HL-60 (cell line): ENCODE data around the gene EHBP1.

Source experiments
- DNase-seq, 2 experiments: peaks; one replicate each; pipeline ENCODE4 v3.0.0-alpha.2; 2010 to 2020; ENCODE audit warnings: low read depth in 1 of 2, low spot score in 1 of 2
- H3K27ac ChIP-seq: fragments of 250-450 bp; sonication (Bioruptor Pico); replicated peaks from 2 replicates; pipeline ENCODE4 v1.5.1; 2020; ENCODE audit warnings: mild to moderate bottlenecking, moderate library complexity
- H3K27me3 ChIP-seq: fragments of 250-450 bp; sonication (Bioruptor Pico); 2 replicates; pipeline ENCODE4 v1.5.1; 2021; ENCODE audit warnings: mild to moderate bottlenecking, moderate library complexity; ENCODE audit not compliant: insufficient read depth, poor library complexity, severe bottlenecking
- H3K4me3 ChIP-seq: replicated peaks from 2 replicates; pipeline ENCODE4 v1.5.1; 2011; ENCODE audit warnings: mild to moderate bottlenecking, control low read depth, low read length; ENCODE audit not compliant: insufficient read depth
- GABPA ChIP-seq: IDR thresholded peaks from 2 replicates; pipeline ENCODE4 v1.6.1; 2012; ENCODE audit warnings: low read depth
- POLR2AphosphoS5 ChIP-seq: IDR thresholded peaks from 2 replicates; pipeline ENCODE4 v1.6.1; 2012; ENCODE audit warnings: low read depth
- SPI1 ChIP-seq: IDR thresholded peaks from 2 replicates; pipeline ENCODE4 v1.6.1; 2012; ENCODE audit warnings: low read depth, mild to moderate bottlenecking, borderline replicate concordance
- TF ChIP-seq, protein P1 (sequence below): IDR thresholded peaks from 2 replicates; pipeline ENCODE4 v1.6.1; 2012; ENCODE audit warnings: low read depth; ENCODE audit not compliant: insufficient replicate concordance
- TF ChIP-seq, protein P2 (sequence below): IDR thresholded peaks from one replicate; pipeline ENCODE4 v1.5.1; 2011; ENCODE audit warnings: low read length, control low read depth, inconsistent platforms; ENCODE audit not compliant: insufficient read depth

EHBP1 gene

DNA sequence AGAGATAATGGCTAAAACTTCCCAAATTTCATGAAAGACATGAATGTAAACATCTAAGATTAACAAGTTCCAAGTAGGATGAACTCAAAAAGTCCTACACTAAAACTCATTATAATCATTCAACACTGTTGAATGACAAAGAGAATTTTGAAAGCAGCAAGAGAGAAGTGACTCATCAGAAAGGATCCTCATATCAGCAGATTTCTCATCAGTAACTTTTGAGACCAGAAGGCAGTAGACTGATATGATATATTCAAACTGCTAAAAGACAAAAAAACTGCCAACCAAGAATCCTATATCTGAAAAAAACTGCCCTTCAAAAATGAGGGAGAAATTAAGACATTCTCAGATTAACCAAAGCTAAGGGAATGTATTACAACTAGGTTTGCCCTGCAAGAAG, 214.6 kb downstream of the EHBP1 start:
- H3K4me3 ChIP-seq: no peak overlapping the region
- H3K27ac ChIP-seq: no peak overlapping the region
- TF ChIP-seq SPI1: no peak
- TF ChIP-seq POLR2AphosphoS5: no peak
- TF ChIP-seq, protein P1, sequence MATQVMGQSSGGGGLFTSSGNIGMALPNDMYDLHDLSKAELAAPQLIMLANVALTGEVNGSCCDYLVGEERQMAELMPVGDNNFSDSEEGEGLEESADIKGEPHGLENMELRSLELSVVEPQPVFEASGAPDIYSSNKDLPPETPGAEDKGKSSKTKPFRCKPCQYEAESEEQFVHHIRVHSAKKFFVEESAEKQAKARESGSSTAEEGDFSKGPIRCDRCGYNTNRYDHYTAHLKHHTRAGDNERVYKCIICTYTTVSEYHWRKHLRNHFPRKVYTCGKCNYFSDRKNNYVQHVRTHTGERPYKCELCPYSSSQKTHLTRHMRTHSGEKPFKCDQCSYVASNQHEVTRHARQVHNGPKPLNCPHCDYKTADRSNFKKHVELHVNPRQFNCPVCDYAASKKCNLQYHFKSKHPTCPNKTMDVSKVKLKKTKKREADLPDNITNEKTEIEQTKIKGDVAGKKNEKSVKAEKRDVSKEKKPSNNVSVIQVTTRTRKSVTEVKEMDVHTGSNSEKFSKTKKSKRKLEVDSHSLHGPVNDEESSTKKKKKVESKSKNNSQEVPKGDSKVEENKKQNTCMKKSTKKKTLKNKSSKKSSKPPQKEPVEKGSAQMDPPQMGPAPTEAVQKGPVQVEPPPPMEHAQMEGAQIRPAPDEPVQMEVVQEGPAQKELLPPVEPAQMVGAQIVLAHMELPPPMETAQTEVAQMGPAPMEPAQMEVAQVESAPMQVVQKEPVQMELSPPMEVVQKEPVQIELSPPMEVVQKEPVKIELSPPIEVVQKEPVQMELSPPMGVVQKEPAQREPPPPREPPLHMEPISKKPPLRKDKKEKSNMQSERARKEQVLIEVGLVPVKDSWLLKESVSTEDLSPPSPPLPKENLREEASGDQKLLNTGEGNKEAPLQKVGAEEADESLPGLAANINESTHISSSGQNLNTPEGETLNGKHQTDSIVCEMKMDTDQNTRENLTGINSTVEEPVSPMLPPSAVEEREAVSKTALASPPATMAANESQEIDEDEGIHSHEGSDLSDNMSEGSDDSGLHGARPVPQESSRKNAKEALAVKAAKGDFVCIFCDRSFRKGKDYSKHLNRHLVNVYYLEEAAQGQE: no peak
- TF ChIP-seq, protein P2, sequence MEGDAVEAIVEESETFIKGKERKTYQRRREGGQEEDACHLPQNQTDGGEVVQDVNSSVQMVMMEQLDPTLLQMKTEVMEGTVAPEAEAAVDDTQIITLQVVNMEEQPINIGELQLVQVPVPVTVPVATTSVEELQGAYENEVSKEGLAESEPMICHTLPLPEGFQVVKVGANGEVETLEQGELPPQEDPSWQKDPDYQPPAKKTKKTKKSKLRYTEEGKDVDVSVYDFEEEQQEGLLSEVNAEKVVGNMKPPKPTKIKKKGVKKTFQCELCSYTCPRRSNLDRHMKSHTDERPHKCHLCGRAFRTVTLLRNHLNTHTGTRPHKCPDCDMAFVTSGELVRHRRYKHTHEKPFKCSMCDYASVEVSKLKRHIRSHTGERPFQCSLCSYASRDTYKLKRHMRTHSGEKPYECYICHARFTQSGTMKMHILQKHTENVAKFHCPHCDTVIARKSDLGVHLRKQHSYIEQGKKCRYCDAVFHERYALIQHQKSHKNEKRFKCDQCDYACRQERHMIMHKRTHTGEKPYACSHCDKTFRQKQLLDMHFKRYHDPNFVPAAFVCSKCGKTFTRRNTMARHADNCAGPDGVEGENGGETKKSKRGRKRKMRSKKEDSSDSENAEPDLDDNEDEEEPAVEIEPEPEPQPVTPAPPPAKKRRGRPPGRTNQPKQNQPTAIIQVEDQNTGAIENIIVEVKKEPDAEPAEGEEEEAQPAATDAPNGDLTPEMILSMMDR: no peak
- TF ChIP-seq GABPA: no peak
- H3K27me3 ChIP-seq: no peaks in the 10 kb centered on the region
- DNase-seq: no peak

DNA sequence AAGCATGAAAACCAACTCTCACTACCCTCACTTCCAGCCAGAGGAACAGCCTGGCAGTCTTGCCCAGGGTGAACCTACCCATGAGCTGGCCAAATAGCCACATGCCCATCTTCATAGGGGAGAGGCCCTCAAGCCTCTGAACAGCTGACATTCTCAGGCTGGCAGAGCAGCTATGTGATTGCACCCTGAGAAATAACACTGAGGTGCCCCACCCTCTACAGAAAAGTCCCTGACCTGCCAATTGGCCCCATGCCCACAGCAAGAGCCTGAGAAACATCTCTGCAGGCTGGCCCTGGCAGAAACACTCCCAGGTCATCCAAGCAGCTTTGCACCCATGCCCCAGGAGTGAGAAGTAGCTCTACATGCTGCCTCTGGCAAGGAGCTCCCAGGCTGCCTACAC, 217.7 kb downstream of the EHBP1 start:
- Histone ChIP-seq H3K4me3 (no peak overlapping the region), H3K27me3 (no peaks in the 10 kb centered on the region), H3K27ac (no peak overlapping the region)
- TF ChIP-seq, protein P2: no peak
- TF ChIP-seq SPI1 (no peak), GABPA (no peak), POLR2AphosphoS5 (no peak)
- TF ChIP-seq, protein P1: no peak
- no peak for DNase-seq

DNA sequence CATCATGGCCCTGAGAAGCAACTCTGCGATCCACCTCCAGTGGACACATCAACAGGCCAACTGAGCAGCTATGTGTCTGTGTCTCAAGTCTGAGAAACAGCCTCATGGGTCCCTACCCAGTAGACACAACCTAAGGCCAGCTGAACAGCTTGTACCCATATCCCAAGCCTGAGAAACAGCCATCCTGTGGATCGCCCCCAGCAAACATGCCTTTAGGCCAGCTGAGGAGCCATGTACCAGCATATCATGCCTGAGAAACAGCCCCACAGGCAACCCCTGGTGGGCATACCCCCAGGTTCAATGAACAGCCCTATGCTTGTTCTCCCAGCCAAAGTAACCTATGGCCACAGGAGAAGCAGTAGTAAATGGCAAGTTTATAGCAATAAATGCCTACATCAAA, 218.4 kb downstream of the EHBP1 start:
- Histone ChIP-seq H3K27me3 (no peaks in the 10 kb centered on the region), H3K27ac (no peak overlapping the region), H3K4me3 (no peak overlapping the region)
- no peak for DNase-seq
- TF ChIP-seq SPI1 (no peak), GABPA (no peak), POLR2AphosphoS5 (no peak)
- TF ChIP-seq, protein P1: no peak
- TF ChIP-seq, protein P2: no peak
